HCT116 (cell line): ENCODE data around the gene NME1.

Source experiments
- ATF3 ChIP-seq: IDR thresholded peaks from 2 replicates; pipeline ENCODE4 v1.6.1; 2012
- CTCF ChIP-seq, 3 experiments: fragments of 200-600 bp in 1 of 3; sonication (generic) in 1 of 3; IDR thresholded peaks in 2 of 3; conservative IDR thresholded peaks in 1 of 3; 2 replicates each; pipeline ENCODE4 v1.5.1; 2012 to 2017; ENCODE audit warnings: low read depth in 2 of 3, low read length in 2 of 3, antibody characterized with exemption in 1 of 3, borderline replicate concordance in 1 of 3, control low read depth in 1 of 3, mild to moderate bottlenecking in 1 of 3, mixed read lengths in 1 of 3, mixed run types in 1 of 3, moderate library complexity in 1 of 3; ENCODE audit not compliant: insufficient read depth in 1 of 3
- EZH2 ChIP-seq: fragments of 200-600 bp; sonication (generic); IDR thresholded peaks from 2 replicates; pipeline ENCODE4 v1.6.1; 2017; ENCODE audit warnings: antibody characterized with exemption, mixed run types
- FOSL1 ChIP-seq: IDR thresholded peaks from 2 replicates; pipeline ENCODE4 v1.6.1; 2012; ENCODE audit warnings: low read depth
- POLR2A ChIP-seq: IDR thresholded peaks from 2 replicates; pipeline ENCODE4 v1.7.0; 2011; ENCODE audit warnings: borderline replicate concordance; ENCODE audit not compliant: insufficient read depth, insufficient read length; ENCODE audit errors: extremely low read depth
- POLR2AphosphoS5 ChIP-seq: IDR thresholded peaks from 2 replicates; pipeline ENCODE4 v1.6.1; 2011; ENCODE audit warnings: mild to moderate bottlenecking, low read depth, low read length, moderate library complexity
- SP1 ChIP-seq: IDR thresholded peaks from 2 replicates; pipeline ENCODE4 v1.6.1; 2012; ENCODE audit warnings: low read depth
- SRF ChIP-seq: IDR thresholded peaks from 2 replicates; pipeline ENCODE4 v1.6.1; 2012; ENCODE audit warnings: low read depth
- ZNF274 ChIP-seq: fragments of 200-500 bp; sonication (Bioruptor generic); IDR thresholded peaks from 2 replicates; pipeline ENCODE4 v1.6.1; 2014; ENCODE audit warnings: mild to moderate bottlenecking, low read depth, low read length, inconsistent platforms

DNA sequence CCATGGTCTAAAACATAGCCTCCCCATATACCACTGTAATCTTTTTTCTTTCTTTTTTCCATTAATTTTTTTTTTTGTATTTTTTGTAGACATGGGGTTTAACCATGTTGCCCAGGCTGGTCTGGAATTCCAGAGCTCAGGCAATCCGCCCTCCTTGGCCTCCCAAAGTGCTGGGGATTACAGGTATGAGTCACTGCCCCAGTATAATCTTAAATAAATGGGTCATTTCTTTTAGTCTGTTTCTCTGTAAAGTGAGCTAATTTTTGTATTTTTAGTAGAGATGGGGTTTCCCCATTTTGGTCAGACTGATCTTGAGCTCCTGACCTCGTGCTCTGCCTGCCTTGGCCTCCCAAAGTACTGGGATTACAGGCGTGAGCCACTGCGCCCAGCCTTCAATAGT lies 5.7 kb upstream of the NME1 start:
- TF ChIP-seq POLR2A (no peak), POLR2AphosphoS5 (no peak), SP1 (no peak), CTCF (IDR thresholded peaks at IDR 0.05 in 2 of 3, conservative IDR thresholded peaks at IDR 0.05 in 1 of 3; ENCODE audit: borderline replicate concordance in 1 of 3, insufficient read depth in 1 of 3, low read depth in 2 of 3, low read length in 2 of 3) (no peak), FOSL1 (no peak), ATF3 (no peak), ZNF274 (no peak), EZH2 (no peak), SRF (no peak)
